Keratinocyte (primary cell): ENCODE measurements around the gene BOC. TPM values are rescaled to one million over a fixed set of nuclear protein-coding genes. Genes with fewer than 3 reads are reported as not detected.

Experiments used
- DNase-seq: peaks from one replicate; pipeline ENCODE4 v3.0.0-alpha.2; 2011; ENCODE audit warnings: low read depth, missing footprints, low spot score
- FAIRE-seq: peaks from 2 replicates; lab custom pipeline; 2011; peaks lifted over from hg19 to GRCh38; lab: Jason Lieb, UNC
- H2AFZ ChIP-seq: 2 replicates; pipeline ENCODE4 v1.6.0; 2012; ENCODE audit warnings: low read length, control low read depth, inconsistent platforms; ENCODE audit not compliant: control insufficient read depth
- H3K27ac ChIP-seq: 2 replicates; pipeline ENCODE4 v1.5.1; 2011; ENCODE audit warnings: low read length; ENCODE audit not compliant: control insufficient read depth, insufficient read depth
- H3K27me3 ChIP-seq: 3 replicates; pipeline ENCODE4 v1.6.0; 2011; ENCODE audit warnings: low read length; ENCODE audit not compliant: control insufficient read depth, insufficient read depth; ENCODE audit errors: extremely low read depth
- H3K36me3 ChIP-seq, 2 experiments: 2 replicates in 1 of 2; 3 replicates in 1 of 2; pipeline ENCODE4 v1.5.1; 2011; ENCODE audit warnings: low read length in 2 of 2, mild to moderate bottlenecking in 1 of 2; ENCODE audit not compliant: control insufficient read depth in 2 of 2, insufficient read depth in 2 of 2; ENCODE audit errors: extremely low read depth in 1 of 2
- H3K4me1 ChIP-seq: 3 replicates; pipeline ENCODE4 v1.5.1; 2011; ENCODE audit warnings: low read length; ENCODE audit not compliant: control insufficient read depth, insufficient read depth; ENCODE audit errors: extremely low read depth
- H3K4me2 ChIP-seq: 3 replicates; pipeline ENCODE4 v1.6.0; 2011; ENCODE audit warnings: low read depth, low read length; ENCODE audit not compliant: control insufficient read depth, insufficient read depth; ENCODE audit errors: extremely low read depth
- H3K4me3 ChIP-seq, 3 experiments: fragments of 200-600 bp in 1 of 3; sonication (generic) in 1 of 3; 2 replicates in 2 of 3; 3 replicates in 1 of 3; pipeline ENCODE4 v1.5.1; 2011 to 2016; ENCODE audit warnings: low read length in 3 of 3, mild to moderate bottlenecking in 3 of 3, control low read depth in 2 of 3, inconsistent platforms in 1 of 3, low read depth in 1 of 3, mixed read lengths in 1 of 3, mixed run types in 1 of 3, moderate library complexity in 1 of 3; ENCODE audit not compliant: control insufficient read depth in 2 of 3, insufficient read depth in 2 of 3; ENCODE audit errors: extremely low read depth in 1 of 3
- H3K79me2 ChIP-seq: 2 replicates; pipeline ENCODE4 v1.6.0; 2012; ENCODE audit warnings: low read length; ENCODE audit not compliant: control insufficient read depth, insufficient read depth
- H3K9ac ChIP-seq: 3 replicates; pipeline ENCODE4 v1.6.0; 2011; ENCODE audit warnings: low read length; ENCODE audit not compliant: control insufficient read depth, insufficient read depth; ENCODE audit errors: extremely low read depth
- H3K9me1 ChIP-seq: 3 replicates; pipeline ENCODE4 v1.6.0; 2011; ENCODE audit warnings: low read length; ENCODE audit not compliant: control insufficient read depth, insufficient read depth; ENCODE audit errors: extremely low read depth
- H3K9me3 ChIP-seq: 2 replicates; pipeline ENCODE4 v1.5.1; 2012; ENCODE audit warnings: low read depth, low read length; ENCODE audit not compliant: control insufficient read depth
- H4K20me1 ChIP-seq: 3 replicates; pipeline ENCODE4 v1.6.0; 2011; ENCODE audit warnings: low read length; ENCODE audit not compliant: control insufficient read depth, insufficient read depth; ENCODE audit errors: extremely low read depth
- CTCF ChIP-seq, 3 experiments: IDR thresholded peaks in 1 of 3; conservative IDR thresholded peaks in 1 of 3; optimal IDR thresholded peaks in 1 of 3; 2 replicates in 2 of 3; 3 replicates in 1 of 3; pipeline versions ENCODE3 to v1.5.1; 2011; ENCODE audit warnings: low read length in 3 of 3, mild to moderate bottlenecking in 3 of 3, moderate library complexity in 2 of 3, control low read depth in 1 of 3, inconsistent platforms in 1 of 3; ENCODE audit not compliant: insufficient read depth in 2 of 3; ENCODE audit errors: extremely low read depth in 1 of 3
- EZH2 ChIP-seq: IDR thresholded peaks from one replicate; pipeline ENCODE4 v1.6.1; 2012; ENCODE audit warnings: inconsistent platforms, mild to moderate bottlenecking, low read length, moderate library complexity
- dilution Hi-C: fragments of 300-500 bp; cut with MboI; formaldehyde crosslinking; loops from one replicate; pipeline ENCODE4 v1.7.0; 2020; ENCODE audit warnings: low sequenced_read_pairs; ENCODE audit not compliant: extremely low pct_ligation_motif_present
- polyA plus RNA-seq, 5 experiments: library from polyadenylated mRNA; depleted of rRNA in 3 of 5; stranded (reverse) in 3 of 5; stranded (forward) in 1 of 5; unstranded in 1 of 5; fragments of >200 nt; gene quantifications; 1 replicate in 1 of 5; 2 replicates in 3 of 5; 3 replicates in 1 of 5; pipeline versions ENCODE4 v1.2.1 to v1.2.3, GENCODE V29; 2011 to 2012; ENCODE audit warnings: missing spikeins in 2 of 5, low read depth in 1 of 5, low replicate concordance in 1 of 5

Gene BOC
- polyA plus RNA-seq, 1 donor (not counting 4 experiments of a cell fraction or from before 2014, with no cell fraction given), result 11.2 TPM

- peaks cover 50% of the 10 kb centered on the region for H3K4me1 ChIP-seq
- no peaks in the 10 kb centered on the region for H3K79me2 ChIP-seq
- TF ChIP-seq CTCF (optimal IDR thresholded peaks at IDR 0.05 in 1 of 3, IDR thresholded peaks at IDR 0.05 in 1 of 3, conservative IDR thresholded peaks at IDR 0.05 in 1 of 3; ENCODE audit: extremely low read depth in 1 of 3, insufficient read depth in 2 of 3, low read length in 3 of 3) (no peak), EZH2 (no peak)
- H3K9me3 ChIP-seq, result no peaks in the 10 kb centered on the region
- peak overlapping the region; percentile 20 for H2AFZ ChIP-seq
- H3K4me2 ChIP-seq, result peak overlapping the region; percentile 53
- no peaks in the 10 kb centered on the region for H3K36me3 ChIP-seq
- H4K20me1 ChIP-seq, result no peaks in the 10 kb centered on the region
- no peaks in the 10 kb centered on the region for H3K9me1 ChIP-seq
- H3K27ac ChIP-seq, result peak overlapping the region; percentile 39
- no peaks in the 10 kb centered on the region for H3K27me3 ChIP-seq
- FAIRE-seq, result no peak
- dilution Hi-C loops, result no loop called here
- H3K4me3 ChIP-seq, result no peak overlapping the region
- H3K9ac ChIP-seq, result no peak overlapping the region
- DNase-seq, result no peak
These were observed 22.7 kb downstream of the BOC start for GRCh38 chr3:113234028-113234427.

GRCh38 chr3:113234688-113235260 lies 23.4 kb downstream of the BOC start:
- DNase-seq (no peak), FAIRE-seq (peak; percentile 90)
- dilution Hi-C loops, result no loop called here
- Histone ChIP-seq H3K4me2 (peak overlapping the region; percentile 53), H3K9me1 (no peaks in the 10 kb centered on the region), H3K4me1 (peaks cover 47% of the 10 kb centered on the region), H3K27me3 (no peaks in the 10 kb centered on the region), H3K36me3 (no peaks in the 10 kb centered on the region), H3K79me2 (no peaks in the 10 kb centered on the region), H3K4me3 (no peak overlapping the region), H3K9me3 (no peaks in the 10 kb centered on the region), H2AFZ (peak overlapping the region; percentile 66), H3K9ac (no peak overlapping the region), H3K27ac (peak overlapping the region; percentile 39), H4K20me1 (no peaks in the 10 kb centered on the region)
- TF ChIP-seq EZH2, result no peak
- no peak for TF ChIP-seq CTCF (optimal IDR thresholded peaks at IDR 0.05 in 1 of 3, IDR thresholded peaks at IDR 0.05 in 1 of 3, conservative IDR thresholded peaks at IDR 0.05 in 1 of 3; ENCODE audit: extremely low read depth in 1 of 3, insufficient read depth in 2 of 3, low read length in 3 of 3)
